SK-N-SH (cell line): Measurements from ENCODE around the gene TBXA2R.

Source experiments
- CTCF ChIP-seq: fragments of 200-600 bp; sonication (generic); IDR thresholded peaks from 2 replicates; pipeline ENCODE4 v1.6.1; 2017; ENCODE audit warnings: antibody characterized with exemption, mild to moderate bottlenecking, moderate library complexity
- EP300 ChIP-seq, 2 experiments: IDR thresholded peaks; 2 replicates each; pipeline versions ENCODE4 v1.4.0 to v1.6.1; 2012; ENCODE audit warnings: borderline replicate concordance in 1 of 2, low read depth in 1 of 2, low read length in 1 of 2
- EZH2phosphoT487 ChIP-seq: fragments of 200-600 bp; sonication (generic); IDR thresholded peaks from 2 replicates; pipeline ENCODE4 v1.6.1; 2017; ENCODE audit warnings: low read depth, mixed run types, mild to moderate bottlenecking, antibody characterized with exemption, moderate library complexity, borderline replicate concordance
- JUND ChIP-seq: IDR thresholded peaks from 2 replicates; pipeline ENCODE4 v1.4.0; 2012
- MAX ChIP-seq: IDR thresholded peaks from 2 replicates; pipeline ENCODE4 v1.4.0; 2012; ENCODE audit warnings: low read depth
- NRF1 ChIP-seq: IDR thresholded peaks from 2 replicates; pipeline ENCODE4 v1.6.1; 2012; ENCODE audit warnings: low read depth, mild to moderate bottlenecking, low read length
- RAD21 ChIP-seq: IDR thresholded peaks from 2 replicates; pipeline ENCODE4 v1.6.1; 2012; ENCODE audit warnings: mild to moderate bottlenecking, low read length
- SMC3 ChIP-seq: IDR thresholded peaks from 2 replicates; pipeline ENCODE4 v1.6.1; 2012; ENCODE audit warnings: low read depth, low read length, improper control_type of control experiment

GRCh38 chr19:3617463-3617862 lies 10.8 kb upstream of the TBXA2R start:
- no peak for TF ChIP-seq CTCF
- TF ChIP-seq JUND = no peak
- no peak for TF ChIP-seq EZH2phosphoT487
- no peak for TF ChIP-seq NRF1
- no peak for TF ChIP-seq SMC3
- no peak for TF ChIP-seq MAX
- no peak for TF ChIP-seq EP300 (IDR thresholded peaks at IDR 0.05; ENCODE audit: borderline replicate concordance in 1 of 2, low read depth in 1 of 2, low read length in 1 of 2)
- TF ChIP-seq RAD21 = no peak
